HUES64 (cell line): ENCODE results near the gene EHBP1L1.
"Not testable (repeated sequence)": the region's sequence is repeated elsewhere in the genome, so short reads cannot be mapped to it uniquely, and the experiment has no call there.

Experiments used
- H3K27ac ChIP-seq: 2 replicates; pipeline ENCODE4 v1.7.0; 2013; ENCODE audit warnings: low read depth, low read length, inconsistent platforms
- H3K27me3 ChIP-seq: 2 replicates; pipeline ENCODE4 v1.6.1; 2013; ENCODE audit warnings: mild to moderate bottlenecking, low read length; ENCODE audit not compliant: insufficient read depth
- H3K36me3 ChIP-seq: 2 replicates; pipeline ENCODE4 v1.6.1; 2013; ENCODE audit warnings: mild to moderate bottlenecking, low read length; ENCODE audit not compliant: insufficient read depth
- H3K4me1 ChIP-seq: 2 replicates; pipeline ENCODE4 v1.6.1; 2013; ENCODE audit warnings: mild to moderate bottlenecking, low read length, moderate library complexity; ENCODE audit not compliant: insufficient read depth
- H3K4me3 ChIP-seq: 2 replicates; pipeline ENCODE4 v1.5.1; 2013; ENCODE audit warnings: mild to moderate bottlenecking, low read length, moderate library complexity
- H3K9ac ChIP-seq: 2 replicates; pipeline ENCODE4 v1.6.1; 2013; ENCODE audit warnings: mild to moderate bottlenecking, low read depth, low read length
- H3K9me3 ChIP-seq: 2 replicates; pipeline ENCODE4 v1.6.1; 2013; ENCODE audit warnings: low read depth, low read length; ENCODE audit not compliant: insufficient read depth
- WGBS: fragments of 150-250, 120-280 bp; methylation state at CpG from one replicate; pipeline ENCODE4 v1.1.7; 2013; ENCODE audit warnings: missing lambda C conversion rate; 5-methylcytosine and 5-hydroxymethylcytosine counted together

Gene EHBP1L1

DNA sequence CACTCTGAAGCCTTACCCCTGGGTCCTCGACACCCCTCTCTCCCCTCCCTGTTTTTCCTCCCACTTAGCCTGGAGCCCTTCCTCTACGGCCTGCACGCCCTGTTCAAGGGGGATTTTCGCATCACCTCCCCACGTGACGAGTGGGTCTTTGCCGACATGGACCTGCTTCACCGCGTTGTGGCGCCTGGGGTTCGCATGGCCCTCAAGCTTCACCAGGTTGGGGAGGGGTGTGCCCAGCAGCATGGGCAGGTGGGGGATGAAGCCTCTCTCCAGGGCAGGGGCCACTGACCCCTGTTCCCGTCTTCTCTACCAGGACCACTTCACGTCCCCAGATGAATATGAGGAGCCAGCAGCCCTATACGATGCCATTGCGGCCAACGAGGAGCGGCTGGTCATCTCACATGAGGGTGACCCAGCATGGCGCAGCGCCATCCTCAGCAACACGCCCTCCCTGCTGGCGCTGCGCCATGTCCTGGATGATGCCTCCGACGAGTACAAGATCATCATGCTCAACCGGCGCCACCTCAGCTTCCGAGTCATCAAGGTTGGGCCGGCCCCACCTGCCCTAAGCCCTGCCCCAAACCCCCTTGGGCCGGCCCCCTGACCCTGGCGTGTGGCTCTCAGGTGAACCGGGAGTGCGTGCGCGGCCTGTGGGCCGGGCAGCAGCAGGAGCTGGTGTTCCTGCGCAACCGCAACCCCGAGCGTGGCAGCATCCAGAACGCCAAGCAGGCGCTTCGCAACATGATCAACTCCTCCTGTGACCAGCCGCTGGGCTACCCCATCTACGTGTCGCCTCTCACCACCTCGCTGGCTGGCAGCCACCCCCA, 59.3 kb downstream of the EHBP1L1 start:
- WGBS, result 95% methylated on average over 46 of the region's 46 CpGs
- no peaks in the 10 kb centered on the region for H3K27me3 ChIP-seq
- no peak overlapping the region for H3K27ac ChIP-seq
- no peaks in the 10 kb centered on the region for H3K9me3 ChIP-seq
- H3K4me1 ChIP-seq, result peaks cover 10% of the 10 kb centered on the region
- H3K9ac ChIP-seq, result no peak overlapping the region
- no peak overlapping the region for H3K4me3 ChIP-seq
- H3K36me3 ChIP-seq, result peaks cover 59% of the 10 kb centered on the region

DNA sequence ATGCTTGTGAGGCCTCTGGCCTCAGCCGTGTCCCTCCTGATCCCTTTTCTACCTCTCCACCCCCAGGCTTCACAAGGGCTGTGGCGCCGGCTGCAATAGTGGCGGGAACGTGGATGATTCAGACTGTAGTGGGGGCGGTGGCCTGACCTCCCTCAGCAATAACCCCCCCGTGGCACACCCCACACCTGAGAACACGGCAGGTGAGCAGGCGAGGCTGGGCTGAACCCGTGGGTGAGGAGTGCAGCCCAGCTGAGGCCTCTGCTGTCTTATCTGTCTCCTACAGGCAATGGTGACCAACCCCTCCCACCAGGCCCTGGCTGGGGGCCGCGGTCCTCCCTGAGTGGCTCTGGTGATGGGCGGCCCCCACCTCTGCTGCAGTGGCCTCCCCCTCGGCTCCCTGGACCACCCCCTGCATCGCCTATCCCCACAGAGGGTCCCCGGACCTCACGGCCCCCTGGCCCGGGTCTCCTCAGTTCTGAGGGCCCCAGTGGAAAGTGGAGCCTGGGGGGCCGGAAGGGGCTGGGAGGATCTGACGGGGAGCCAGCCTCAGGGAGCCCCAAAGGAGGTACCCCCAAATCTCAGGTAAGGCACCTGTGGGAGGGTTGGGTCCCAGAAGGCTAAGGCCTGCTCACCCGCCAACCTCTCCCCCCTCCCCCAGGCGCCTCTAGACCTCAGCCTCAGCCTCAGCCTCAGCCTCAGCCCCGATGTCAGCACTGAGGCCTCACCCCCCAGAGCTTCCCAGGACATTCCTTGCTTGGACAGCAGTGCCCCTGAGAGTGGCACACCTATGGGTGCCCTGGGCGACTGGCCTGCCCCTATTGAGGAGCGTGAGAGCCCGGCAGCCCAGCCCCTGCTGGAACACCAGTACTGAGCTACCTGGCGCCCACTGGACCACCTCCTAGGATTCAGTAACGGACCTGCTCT, 60.5 kb downstream of the EHBP1L1 start:
- no peak overlapping the region for H3K4me3 ChIP-seq
- peaks cover 49% of the 10 kb centered on the region for H3K36me3 ChIP-seq
- H3K4me1 ChIP-seq, result peaks cover 10% of the 10 kb centered on the region
- H3K27ac ChIP-seq, result peak overlapping the region; percentile 41; the same call in 1 of the 2 replicates
- no peaks in the 10 kb centered on the region for H3K9me3 ChIP-seq
- no peaks in the 10 kb centered on the region for H3K27me3 ChIP-seq
- 93% methylated on average over 28 of the region's 28 CpGs for WGBS
- H3K9ac ChIP-seq, result no peak overlapping the region

DNA sequence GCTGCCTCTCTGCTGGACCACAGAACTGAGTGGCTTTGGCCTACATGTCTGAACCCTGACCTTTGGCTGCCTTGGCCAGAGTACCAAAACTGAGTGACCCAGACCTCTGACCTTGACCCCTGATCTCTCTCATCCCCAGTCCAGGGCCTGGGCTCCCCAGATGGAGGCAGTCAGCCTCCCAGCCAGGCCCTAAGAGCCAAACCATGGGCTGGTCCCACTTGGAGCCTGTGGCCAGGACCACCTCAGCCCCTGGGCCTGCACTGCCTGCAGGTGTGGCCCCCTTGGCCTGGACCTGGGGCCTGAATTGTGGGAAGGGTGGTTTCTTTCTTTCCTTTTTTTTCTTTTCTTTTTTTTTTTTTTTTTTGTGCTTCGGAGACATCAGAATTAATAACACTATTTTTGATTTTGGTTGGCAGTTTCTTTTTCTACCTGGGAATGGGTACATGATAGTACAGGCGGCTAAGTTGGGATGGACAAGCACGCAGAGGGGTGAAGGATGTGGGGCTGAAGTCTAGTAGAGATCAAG, 61.2 kb downstream of the EHBP1L1 start:
- H3K9ac ChIP-seq, result peak overlapping the region; percentile 17; the same call in 1 of the 2 replicates
- WGBS, result 96% methylated on average over 3 of the region's 3 CpGs
- no peaks in the 10 kb centered on the region for H3K9me3 ChIP-seq
- peaks cover 44% of the 10 kb centered on the region for H3K36me3 ChIP-seq
- H3K27me3 ChIP-seq, result no peaks in the 10 kb centered on the region
- peak overlapping the region; percentile 76; the same call in 1 of the 2 replicates for H3K4me3 ChIP-seq
- H3K27ac ChIP-seq, result peak overlapping the region; percentile 73; the same call in 1 of the 2 replicates
- peaks cover 14% of the 10 kb centered on the region for H3K4me1 ChIP-seq

DNA sequence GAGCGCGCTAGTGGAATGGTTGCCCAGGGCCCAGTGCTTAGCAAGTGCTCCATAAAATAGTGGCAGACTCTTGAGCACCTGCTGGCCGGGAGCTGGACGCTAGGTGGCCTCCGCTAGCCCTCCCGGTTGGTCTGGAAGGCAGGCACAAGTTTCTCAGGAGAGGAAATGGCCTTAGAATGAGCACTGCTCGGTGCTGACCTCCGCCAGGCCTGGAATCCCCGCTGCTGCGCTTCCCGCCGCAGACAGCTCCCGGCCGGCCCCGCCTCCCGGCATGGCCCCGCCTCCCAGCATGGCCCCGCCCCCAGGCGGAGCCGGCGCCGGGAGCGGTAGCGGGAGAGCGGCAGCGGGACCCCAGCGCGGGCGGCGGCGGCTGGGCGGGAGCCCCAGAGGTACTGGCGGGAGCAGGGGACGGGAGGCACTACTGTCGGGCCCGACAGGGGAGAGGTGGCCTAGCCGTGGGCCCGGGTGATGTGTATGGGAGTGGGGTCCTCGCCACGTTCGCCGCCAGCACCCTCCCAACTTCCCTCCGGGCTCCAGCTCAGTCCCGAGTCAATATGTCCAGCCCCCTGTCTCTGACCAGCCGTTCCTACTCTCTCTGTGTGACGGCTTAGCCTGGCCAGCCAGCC, 62.1 kb downstream of the EHBP1L1 start, which contains the start of gene SIPA1:
SIPA1 (plus strand) TSS at position 308 of the 626 bp plus-strand sequence. CDS start 2,821 bp downstream, outside the sequence.
- H3K27ac ChIP-seq, result peak within 1 kb of the TSS; percentile 78
- H3K4me1 ChIP-seq, result peaks cover 14% of the 10 kb centered on the region
- H3K9me3 ChIP-seq, result no peaks in the 10 kb centered on the region
- no peaks in the 10 kb centered on the region for H3K27me3 ChIP-seq
- H3K4me3 ChIP-seq, result peak within 1 kb of the TSS; percentile 76
- H3K9ac ChIP-seq, result peak within 1 kb of the TSS; percentile 80
- WGBS, result 4% methylated on average over 44 of the region's 46 CpGs
- peaks cover 43% of the 10 kb centered on the region for H3K36me3 ChIP-seq

DNA sequence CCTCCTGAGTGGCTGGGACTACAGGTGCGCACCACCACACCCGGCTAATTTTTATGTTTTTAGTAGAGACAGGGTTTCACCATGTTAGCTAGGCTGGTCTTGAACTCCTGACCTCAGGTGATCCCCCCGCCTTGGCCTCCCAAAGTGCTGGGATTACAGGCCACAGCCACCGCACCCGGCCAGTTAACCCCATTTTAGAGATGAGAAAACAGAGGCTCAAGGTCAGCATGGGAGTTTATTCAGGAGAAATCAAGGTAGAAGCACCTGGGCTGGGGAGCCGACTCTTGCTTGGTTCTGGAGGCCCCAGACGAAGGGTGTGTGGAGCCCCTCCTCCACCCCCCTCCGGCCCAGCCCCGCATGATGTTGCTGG, 63.4 kb downstream of the EHBP1L1 start:
- WGBS, result 96% methylated on average over 9 of the region's 9 CpGs
- not testable (repeated sequence) for H3K27me3 ChIP-seq, H3K4me3 ChIP-seq, H3K9me3 ChIP-seq, H3K9ac ChIP-seq, H3K27ac ChIP-seq
- peaks cover 30% of the 10 kb centered on the region for H3K36me3 ChIP-seq
- H3K4me1 ChIP-seq, result peaks cover 20% of the 10 kb centered on the region

DNA sequence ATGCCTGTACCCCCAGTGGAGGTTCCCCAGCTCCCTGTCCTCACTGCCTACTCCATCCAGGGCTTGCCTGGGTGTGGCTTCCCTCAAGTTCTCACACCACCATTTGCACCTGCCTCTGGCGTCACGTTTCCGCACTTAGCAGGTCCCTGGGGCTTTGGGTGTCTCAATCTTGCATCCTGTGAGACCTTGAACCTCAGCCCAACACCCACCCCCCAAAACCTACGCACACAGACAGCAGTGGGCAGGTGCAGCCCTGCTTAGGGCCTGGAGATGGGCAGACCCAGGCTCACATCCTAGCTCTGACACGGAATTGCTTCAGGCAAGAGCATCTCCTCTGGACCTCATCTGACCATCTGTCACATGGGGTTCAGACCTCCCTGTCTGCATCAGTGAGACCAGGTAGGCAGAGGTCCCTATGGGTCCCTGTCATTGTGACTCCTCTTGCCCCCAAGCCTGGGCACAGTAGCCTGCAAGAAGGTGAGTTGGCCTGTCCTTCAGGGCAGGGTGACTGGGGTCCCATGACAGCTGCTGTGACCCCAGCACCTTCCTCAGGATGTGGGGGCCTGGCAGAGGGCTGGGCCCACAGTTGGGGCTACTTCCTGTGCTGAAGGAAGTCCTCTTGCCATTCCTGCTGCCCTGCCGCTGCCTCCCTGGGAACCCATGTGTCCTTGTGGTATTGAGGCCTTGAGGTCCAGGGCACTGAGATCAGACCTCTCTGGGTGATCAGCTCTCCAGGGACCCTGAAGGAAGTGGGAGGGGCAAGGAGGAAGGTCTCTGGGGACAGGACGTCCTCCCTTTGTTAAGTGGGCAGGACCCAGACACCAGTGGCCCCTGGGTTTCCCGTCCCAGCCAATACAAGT, 64.0 kb downstream of the EHBP1L1 start:
- no peak overlapping the region for H3K9ac ChIP-seq
- WGBS, result 92% methylated on average over 8 of the region's 8 CpGs

DNA sequence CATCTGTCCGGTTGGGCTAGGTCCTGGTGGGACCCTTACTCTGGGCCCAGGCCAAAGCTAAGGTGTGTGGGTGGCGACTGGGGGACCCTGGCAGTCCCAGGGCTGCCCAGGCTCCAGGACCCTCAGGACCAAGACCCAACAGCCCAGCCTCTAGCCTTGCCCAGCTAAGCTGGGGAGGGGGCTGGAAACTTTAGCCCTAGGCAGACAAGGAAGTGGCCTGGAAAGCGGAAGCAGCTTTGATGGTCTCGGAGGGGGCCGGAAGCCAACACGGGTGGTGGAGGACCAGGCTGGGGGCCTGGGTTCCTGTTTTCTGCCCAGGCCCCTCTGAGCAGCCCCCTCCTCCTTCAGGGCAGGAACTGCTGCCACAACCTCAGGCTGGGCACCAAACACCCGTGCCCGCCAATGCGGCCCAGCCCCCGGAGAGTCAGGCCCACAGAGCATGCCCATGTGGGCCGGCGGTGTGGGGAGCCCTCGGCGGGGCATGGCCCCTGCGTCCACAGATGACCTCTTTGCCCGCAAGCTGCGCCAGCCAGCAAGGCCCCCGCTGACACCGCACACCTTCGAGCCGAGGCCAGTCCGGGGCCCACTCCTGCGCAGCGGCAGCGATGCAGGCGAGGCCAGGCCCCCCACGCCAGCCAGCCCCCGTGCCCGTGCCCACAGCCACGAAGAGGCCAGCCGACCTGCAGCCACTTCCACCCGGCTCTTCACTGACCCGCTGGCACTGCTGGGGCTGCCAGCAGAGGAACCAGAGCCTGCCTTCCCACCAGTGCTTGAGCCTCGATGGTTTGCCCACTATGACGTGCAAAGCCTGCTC, 64.8 kb downstream of the EHBP1L1 start:
- 95% methylated on average over 35 of the region's 35 CpGs for WGBS
- Histone ChIP-seq H3K9me3 (no peaks in the 10 kb centered on the region), H3K36me3 (peaks cover 15% of the 10 kb centered on the region), H3K27me3 (no peaks in the 10 kb centered on the region), H3K4me3 (no peak overlapping the region), H3K9ac (no peak overlapping the region), H3K4me1 (peaks cover 20% of the 10 kb centered on the region), H3K27ac (no peak overlapping the region)

More for the DNA sequence above, 64.0 kb downstream of the EHBP1L1 start:
- H3K4me1 ChIP-seq, result peaks cover 20% of the 10 kb centered on the region
- no peak overlapping the region for H3K4me3 ChIP-seq
- H3K27ac ChIP-seq, result no peak overlapping the region
- H3K27me3 ChIP-seq, result no peaks in the 10 kb centered on the region
- H3K36me3 ChIP-seq, result peaks cover 24% of the 10 kb centered on the region
- H3K9me3 ChIP-seq, result no peaks in the 10 kb centered on the region

DNA sequence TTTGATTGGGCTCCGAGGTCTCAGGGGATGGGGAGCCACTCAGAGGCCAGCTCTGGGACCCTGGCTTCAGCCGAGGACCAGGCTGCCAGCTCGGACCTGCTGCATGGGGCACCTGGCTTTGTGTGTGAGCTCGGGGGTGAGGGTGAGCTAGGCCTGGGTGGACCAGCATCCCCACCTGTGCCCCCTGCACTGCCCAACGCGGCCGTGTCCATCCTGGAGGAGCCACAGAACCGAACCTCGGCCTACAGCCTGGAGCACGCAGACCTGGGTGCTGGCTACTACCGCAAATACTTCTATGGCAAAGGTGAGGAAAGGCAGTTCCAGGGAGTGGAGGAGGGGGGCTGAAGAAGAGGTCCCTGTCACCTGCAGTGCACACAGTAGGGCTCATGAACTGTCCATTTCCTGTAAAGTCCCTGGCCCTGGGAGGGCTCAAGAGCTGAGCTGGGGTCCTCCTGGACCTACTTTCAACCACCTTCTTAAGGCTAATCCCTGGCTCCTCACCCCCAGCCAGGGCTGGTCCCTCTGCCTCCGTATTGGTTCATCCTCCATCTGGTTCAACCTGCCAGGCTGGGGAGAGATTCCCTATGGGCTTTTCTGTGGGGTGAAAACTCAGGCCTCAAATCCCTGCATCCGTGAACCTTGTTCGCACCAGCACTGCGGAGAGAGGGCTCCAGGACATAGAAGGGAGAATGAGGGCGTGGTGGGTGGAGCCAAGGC, 65.6 kb downstream of the EHBP1L1 start:
- Histone ChIP-seq H3K4me3 (peak overlapping the region; percentile 31; the same call in 1 of the 2 replicates), H3K36me3 (peaks cover 8% of the 10 kb centered on the region), H3K9me3 (no peaks in the 10 kb centered on the region), H3K9ac (no peak overlapping the region), H3K27ac (peak overlapping the region; percentile 55; the same call in 1 of the 2 replicates), H3K4me1 (peaks cover 20% of the 10 kb centered on the region), H3K27me3 (no peaks in the 10 kb centered on the region)
- 94% methylated on average over 16 of the region's 16 CpGs for WGBS
